Vagina (tissue), 2 donors: ENCODE results near the gene YTHDC2.

Experiments used
- POLR2A ChIP-seq, 2 donors: fragments of 450-650 bp; IDR thresholded peaks; one replicate each; pipeline ENCODE4 v1.6.1; 2017; ENCODE audit warnings: antibody characterized with exemption in 2 of 2, mild to moderate bottlenecking in 2 of 2, moderate library complexity in 2 of 2
- POLR2AphosphoS5 ChIP-seq, 2 donors: sonication (generic); formaldehyde crosslinking; IDR thresholded peaks; one replicate each; pipeline ENCODE4 v1.9.0; 2017; ENCODE audit warnings: antibody characterized with exemption in 2 of 2, mild to moderate bottlenecking in 2 of 2, low read depth in 1 of 2; ENCODE audit not compliant: insufficient read depth in 1 of 2
- TF ChIP-seq, protein P1 (sequence below), 3 experiments: fragments of 450-650 bp in 2 of 3; fragments of 200-600 bp in 1 of 3; sonication (generic) in 1 of 3; IDR thresholded peaks; one replicate each; pipeline ENCODE4 v1.5.1; 2017 to 2019; ENCODE audit warnings: antibody characterized with exemption in 3 of 3, mild to moderate bottlenecking in 2 of 3, moderate library complexity in 2 of 3

DNA sequence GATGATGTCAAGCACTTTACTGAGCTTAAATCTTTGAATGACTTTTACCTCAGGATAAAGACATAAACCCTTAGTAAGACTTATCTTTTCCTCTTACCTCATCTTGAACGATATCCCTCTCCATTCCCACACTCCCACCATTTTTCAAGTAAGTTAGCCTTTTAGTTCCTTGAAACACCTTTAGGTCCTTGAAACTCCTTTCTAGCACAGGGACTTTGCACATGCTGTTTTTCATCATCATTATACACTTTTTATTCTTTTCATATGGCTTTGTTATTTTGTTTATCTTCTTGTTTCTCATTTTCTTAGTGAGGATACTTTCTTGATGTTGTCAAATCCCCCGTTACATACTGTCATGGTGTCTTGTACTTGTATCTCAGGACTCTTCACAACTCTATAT, 24.8 kb downstream of the YTHDC2 start:
- TF ChIP-seq, protein P1, sequence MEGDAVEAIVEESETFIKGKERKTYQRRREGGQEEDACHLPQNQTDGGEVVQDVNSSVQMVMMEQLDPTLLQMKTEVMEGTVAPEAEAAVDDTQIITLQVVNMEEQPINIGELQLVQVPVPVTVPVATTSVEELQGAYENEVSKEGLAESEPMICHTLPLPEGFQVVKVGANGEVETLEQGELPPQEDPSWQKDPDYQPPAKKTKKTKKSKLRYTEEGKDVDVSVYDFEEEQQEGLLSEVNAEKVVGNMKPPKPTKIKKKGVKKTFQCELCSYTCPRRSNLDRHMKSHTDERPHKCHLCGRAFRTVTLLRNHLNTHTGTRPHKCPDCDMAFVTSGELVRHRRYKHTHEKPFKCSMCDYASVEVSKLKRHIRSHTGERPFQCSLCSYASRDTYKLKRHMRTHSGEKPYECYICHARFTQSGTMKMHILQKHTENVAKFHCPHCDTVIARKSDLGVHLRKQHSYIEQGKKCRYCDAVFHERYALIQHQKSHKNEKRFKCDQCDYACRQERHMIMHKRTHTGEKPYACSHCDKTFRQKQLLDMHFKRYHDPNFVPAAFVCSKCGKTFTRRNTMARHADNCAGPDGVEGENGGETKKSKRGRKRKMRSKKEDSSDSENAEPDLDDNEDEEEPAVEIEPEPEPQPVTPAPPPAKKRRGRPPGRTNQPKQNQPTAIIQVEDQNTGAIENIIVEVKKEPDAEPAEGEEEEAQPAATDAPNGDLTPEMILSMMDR (IDR thresholded peaks at IDR 0.05) = no peak
- TF ChIP-seq POLR2A (IDR thresholded peaks at IDR 0.05) (no peak), POLR2AphosphoS5 (IDR thresholded peaks at IDR 0.05; ENCODE audit: insufficient read depth in 1 of 2, low read depth in 1 of 2) (no peak)
